Heart left ventricle (tissue), 16 donors: ENCODE results near the gene SLC7A9. TPM values are rescaled to one million over a fixed set of nuclear protein-coding genes. Genes with fewer than 3 reads are reported as not detected.

Source experiments
- ATAC-seq, 4 donors: fragments of 200-7000 bp; cut with Tn5 transposase; one replicate each; pipeline ENCODE4 v1.9.1; 2020 to 2022; ENCODE audit warnings: moderate library complexity in 4 of 4, mild to moderate bottlenecking in 3 of 4, moderate number of reproducible peaks in 1 of 4
- DNase-seq, 5 donors: peaks; one replicate each; pipeline ENCODE4 v3.0.0-alpha.2; 2020
- H3K27ac ChIP-seq, 12 donors: fragments of 200-600 bp; sonication (generic) in 4 of 12; one replicate each; pipeline versions ENCODE4 v1.5.0 to v1.8.0; 2016 to 2022; ENCODE audit warnings: mild to moderate bottlenecking in 2 of 12
- H3K27me3 ChIP-seq, 9 donors: fragments of 200-600 bp; sonication (generic) in 2 of 9; one replicate each; pipeline versions ENCODE4 v1.5.1 to v1.8.0; 2016 to 2022; ENCODE audit warnings: mild to moderate bottlenecking in 3 of 9
- H3K36me3 ChIP-seq, 9 donors: fragments of 200-600 bp; sonication (generic) in 2 of 9; one replicate each; pipeline versions ENCODE4 v1.5.0 to v1.8.0; 2018 to 2022; ENCODE audit warnings: mild to moderate bottlenecking in 2 of 9
- H3K4me1 ChIP-seq, 12 donors: fragments of 200-600 bp; sonication (generic) in 4 of 12; one replicate each; pipeline versions ENCODE4 v1.5.0 to v1.8.0; 2016 to 2022; ENCODE audit warnings: mild to moderate bottlenecking in 3 of 12
- H3K4me3 ChIP-seq, 12 donors: fragments of 200-600 bp; sonication (generic) in 4 of 12; one replicate each; pipeline versions ENCODE4 v1.5.0 to v1.8.0; 2017 to 2022; ENCODE audit warnings: mild to moderate bottlenecking in 9 of 12, moderate library complexity in 4 of 12
- H3K9me3 ChIP-seq, 12 donors: fragments of 200-600 bp; sonication (generic) in 4 of 12; one replicate each; pipeline versions ENCODE4 v1.5.0 to v1.8.0; 2016 to 2022; ENCODE audit warnings: mild to moderate bottlenecking in 1 of 12
- CTCF ChIP-seq, 12 donors: fragments of 200-600 bp; sonication (generic) in 4 of 12; IDR thresholded peaks; one replicate each; pipeline versions ENCODE4 v1.5.0 to v1.8.0; 2018 to 2022; ENCODE audit warnings: antibody characterized with exemption in 12 of 12, mild to moderate bottlenecking in 5 of 12
- POLR2A ChIP-seq, 2 donors: fragments of 450-650 bp; IDR thresholded peaks; one replicate each; pipeline ENCODE4 v1.6.1; 2017; ENCODE audit warnings: antibody characterized with exemption in 2 of 2, mild to moderate bottlenecking in 2 of 2, moderate library complexity in 2 of 2
- WGBS, 4 donors: extraction: QIAGEN DNeasy Blood & Tissue Kit in 2 of 4; methylation state at CpG; one replicate each; pipeline versions ENCODE4 v1.1.5 to v1.1.7; 2013 to 2018; 5-methylcytosine and 5-hydroxymethylcytosine counted together
- intact Hi-C, 10 donors: fragments of 100-400 bp; cut with DNase I; formaldehyde crosslinking; loops; one replicate each; pipeline versions ENCODE4 v1.11.1 to v1.14.2; 2022
- polyA plus RNA-seq, 2 donors: library from polyadenylated mRNA; stranded (reverse); fragments of 200-250 nt; gene quantifications; one replicate each; pipeline ENCODE4 v1.2.3, GENCODE V29; 2013
- total RNA-seq, 9 donors: library from RNA; depleted of rRNA in 2 of 9; stranded (reverse); fragments of >200 nt in 2 of 9; fragmentation: NEBNext Ultra II Directional in 3 of 9; extraction: Animal tissue kit (Norgen Biotek cat#: 25700) in 3 of 9; gene quantifications; one replicate each; pipeline versions ENCODE4 v1.1.0 to v1.2.4, GENCODE V29; 2016 to 2023
- donor health status: ischemic (EF 13 %, LVEDD 7.1; RV severe dilation, severe dysfunction).
- donor health status: healthy with polysubstance abuse.
- donor health status: DM: no; HTN: yes; CAD: no.
- donor health status: DM: no; HTN: no; CAD: no.
- donor health status: ischemic (EF 25% LVEDD 6.9; RV normal size, moderate dysfunction).
- donor health status: ischemic (EF 25% LVEDD 5.7; RV mildly dilated, moderate dysfunction).
- donor health status: healthy.
- donor health status: DM: yes; HTN: yes; CAD: no.
- donor health status: ischemic (EF 35%, LVEDD 5.7; RV mildly dilated, moderate dysfunction).
- donor health status: nonischemic (EF 11% LVEDD 7.7; RV severe dilation, severe dysfunction).
- donor health status: DM: yes; HTN: yes; CAD: no.
- donor health status: PGD.
- donor health status: ischemic (EF 29% LVEDD 5.4; RV normal size, mild dysfunction).
- donor health status: nonischemic (EF 23%, LVEDD 6.1; RV moderate dilation, normal function).

The SLC7A9 gene
- total and polyA plus RNA-seq, 11 donors, result 0.07 TPM; not detected in 10

- 97 to 100% (median 99%) methylated on average over 1 of the region's 1 CpG for WGBS, 4 donors
- Histone ChIP-seq H3K9me3 (peaks cover 0 to 38% (median 14%) of the 10 kb centered on the region in 12 donors), H3K27ac (no peak overlapping the region), H3K36me3 (peaks cover 0 to 76% (median 32%) of the 10 kb centered on the region in 9 donors), H3K27me3 (no peaks in the 10 kb centered on the region), H3K4me1 (no peaks in the 10 kb centered on the region), H3K4me3 (no peak overlapping the region)
- no peak for DNase-seq
- no peak for ATAC-seq
- intact Hi-C loops, result no loop called here
- TF ChIP-seq POLR2A (IDR thresholded peaks at IDR 0.05) (no peak), CTCF (IDR thresholded peaks at IDR 0.05) (no peak)
Observed at GRCh38 chr19:32896516-32897214, 27.1 kb upstream of the SLC7A9 start.

GRCh38 chr19:32895384-32895783 lies 25.8 kb upstream of the SLC7A9 start:
- no peak for ATAC-seq

GRCh38 chr19:32891609-32892008 lies 22.0 kb upstream of the SLC7A9 start:
- Histone ChIP-seq H3K4me3 (no peak overlapping the region), H3K9me3 (peaks cover 0 to 44% (median 22%) of the 10 kb centered on the region in 12 donors), H3K27ac (no peak overlapping the region), H3K27me3 (no peaks in the 10 kb centered on the region), H3K36me3 (peaks cover 0 to 59% (median 13%) of the 10 kb centered on the region in 9 donors), H3K4me1 (no peaks in the 10 kb centered on the region)
- ATAC-seq (no peak), DNase-seq (no peak)
- TF ChIP-seq POLR2A (IDR thresholded peaks at IDR 0.05), result no peak
- TF ChIP-seq CTCF (IDR thresholded peaks at IDR 0.05), result no peak
- intact Hi-C loops, result no loop called here
- WGBS, 4 donors, result 96 to 98% (median 97%) methylated on average over 2 of the region's 2 CpGs

More at GRCh38 chr19:32895384-32895783, 25.8 kb upstream of the SLC7A9 start:
- TF ChIP-seq POLR2A (IDR thresholded peaks at IDR 0.05), result no peak
- no peak for TF ChIP-seq CTCF (IDR thresholded peaks at IDR 0.05)
- Histone ChIP-seq H3K4me3 (no peak overlapping the region), H3K9me3 (peaks cover 0 to 49% (median 22%) of the 10 kb centered on the region in 12 donors), H3K27ac (no peak overlapping the region), H3K27me3 (no peaks in the 10 kb centered on the region), H3K36me3 (peaks cover 0 to 75% (median 23%) of the 10 kb centered on the region in 9 donors), H3K4me1 (no peaks in the 10 kb centered on the region)
- WGBS, 4 donors, result 87 to 93% (median 90%) methylated on average over 3 of the region's 3 CpGs
- intact Hi-C loops, result no loop called here
- DNase-seq, result no peak

- Histone ChIP-seq H3K4me3 (no peak overlapping the region), H3K27ac (no peak overlapping the region), H3K27me3 (no peaks in the 10 kb centered on the region), H3K4me1 (no peaks in the 10 kb centered on the region), H3K36me3 (peaks cover 0 to 57% (median 13%) of the 10 kb centered on the region in 9 donors), H3K9me3 (peaks cover 0 to 40% (median 22%) of the 10 kb centered on the region in 12 donors)
- DNase-seq (no peak), ATAC-seq (no peak)
- intact Hi-C loops, result no loop called here
- TF ChIP-seq CTCF (IDR thresholded peaks at IDR 0.05), result no peak
- TF ChIP-seq POLR2A (IDR thresholded peaks at IDR 0.05), result no peak
- WGBS, 4 donors, result 93 to 100% (median 98%) methylated on average over 6 to 10 of the region's 10 CpGs
Observed at GRCh38 chr19:32890841-32891240, 21.3 kb upstream of the SLC7A9 start.
